ENCODE results near the gene C10orf67. TPM values are rescaled to one million over a fixed set of nuclear protein-coding genes. Genes with fewer than 3 reads are reported as not detected.

The C10orf67 gene
- total and polyA plus RNA-seq, 9 of the 15 experiments (the other 6 are each of a cell fraction or from before 2014, with no cell fraction given), result not detected

DNA sequence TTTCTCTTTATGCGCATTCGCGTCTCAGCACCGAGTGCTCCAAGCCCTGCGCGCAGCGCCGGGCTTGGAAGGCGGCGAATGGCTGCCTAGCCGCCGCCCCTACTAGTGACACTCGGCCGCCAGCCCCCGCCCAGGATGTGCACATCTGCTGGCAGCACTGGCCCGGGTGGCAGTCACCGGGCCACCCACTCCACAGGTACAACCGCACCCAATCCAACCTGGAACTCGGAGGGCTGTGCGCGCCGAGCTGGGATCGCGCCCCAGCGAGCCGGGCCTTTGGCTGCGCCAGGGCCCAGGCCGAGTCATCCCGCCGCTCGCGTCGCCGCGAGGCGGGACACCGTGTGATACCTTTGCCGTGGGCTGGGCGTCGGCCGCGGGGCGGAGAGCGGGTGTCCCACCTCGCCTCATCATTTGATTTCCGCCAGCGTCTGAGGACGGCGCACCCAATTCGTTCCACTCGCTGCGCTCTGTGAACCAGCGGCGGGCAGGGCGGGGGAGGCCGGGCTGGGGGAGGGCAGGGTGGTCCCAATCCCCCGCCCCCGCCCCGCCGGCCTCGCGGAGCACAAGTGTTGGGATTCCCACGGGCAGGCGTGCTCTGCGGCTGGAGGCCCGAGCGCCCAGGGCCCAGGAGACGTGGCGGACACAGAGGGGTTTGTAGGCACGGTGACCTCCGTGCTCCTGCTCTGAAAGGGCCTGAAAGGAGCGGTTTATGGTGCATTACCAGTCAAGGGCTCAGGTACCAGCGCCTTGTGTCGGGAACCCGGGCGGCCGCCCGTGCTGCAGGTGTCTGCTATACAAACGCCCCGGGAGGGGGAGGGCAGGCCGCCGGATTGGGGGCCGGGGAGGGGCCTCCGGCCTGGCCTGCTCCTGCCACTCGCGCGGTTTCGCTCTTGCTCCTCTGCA, 170.3 kb downstream of the C10orf67 start:
- Histone ChIP-seq H3K4me1 (replicated peaks in 1 of 2; ENCODE audit: control insufficient read depth in 2 of 2, insufficient read depth in 2 of 2, low read length in 2 of 2) (peaks cover 0 to 22% of the 10 kb centered on the region in 2 experiments; a peak in 2 of 5 replicates), H3K79me2 (ENCODE audit: control insufficient read depth, insufficient read depth, low read length) (no peaks in the 10 kb centered on the region), H3K4me2 (ENCODE audit: insufficient read depth, low read length) (no peak overlapping the region), H3K27ac (ENCODE audit: extremely low read depth, low read depth, low read length) (no peak overlapping the region), H3K9me3 (replicated peaks; ENCODE audit: control insufficient read depth, insufficient read depth, low read depth, low read length) (no peaks in the 10 kb centered on the region), H2AFZ (ENCODE audit: low read depth, low read length) (no peak overlapping the region), H3K36me3 (ENCODE audit: control insufficient read depth, insufficient read depth, low read length) (no peaks in the 10 kb centered on the region), H3K4me3 (no peak overlapping the region), H3K9ac (ENCODE audit: insufficient read depth in 1 of 2, low read depth in 2 of 2, low read length in 2 of 2) (no peak overlapping the region), H4K20me1 (replicated peaks; ENCODE audit: control insufficient read depth, insufficient read depth, low read length) (peaks cover 4% of the 10 kb centered on the region; the same call in 1 of the 2 replicates), H3K27me3 (ENCODE audit: control insufficient read depth in 2 of 2, insufficient read depth in 2 of 2, low read length in 2 of 2) (peaks cover 2 to 31% of the 10 kb centered on the region in 2 experiments), H3K9me1 (ENCODE audit: control insufficient read depth, insufficient read depth, low read length) (no peaks in the 10 kb centered on the region)
- ATAC-seq, result no peak
- no peak for TF ChIP-seq ZKSCAN1 (IDR thresholded peaks at IDR 0.05; ENCODE audit: low read depth, low read length)
- no peak for TF ChIP-seq BCL6 (CRISPR knock-in tag; IDR thresholded peaks at IDR 0.05)
- no peak for TF ChIP-seq ZNF134 (CRISPR knock-in tag; conservative IDR thresholded peaks at IDR 0.05)
- TF ChIP-seq BRCA1 (IDR thresholded peaks at IDR 0.05), result no peak
- no peak for TF ChIP-seq BRCA1 (CRISPR knock-in tag; IDR thresholded peaks at IDR 0.05)
- no peak for TF ChIP-seq ZNF3 (CRISPR knock-in tag; IDR thresholded peaks at IDR 0.05)
- TF ChIP-seq HMG20A (CRISPR knock-in tag; conservative IDR thresholded peaks at IDR 0.05), result no peak
- TF ChIP-seq POLR2A (conservative IDR thresholded peaks at IDR 0.05), result no peak
- TF ChIP-seq MECOM (CRISPR knock-in tag; IDR thresholded peaks at IDR 0.05), result no peak
- no peak for TF ChIP-seq ZNF253 (CRISPR knock-in tag; conservative IDR thresholded peaks at IDR 0.05)
- no peak for TF ChIP-seq CHD1 (IDR thresholded peaks at IDR 0.05; ENCODE audit: low read length)
- no peak for TF ChIP-seq ASH1L (IDR thresholded peaks at IDR 0.05; ENCODE audit: borderline replicate concordance, low read depth, partially characterized antibody)
- TF ChIP-seq SMARCA4 (IDR thresholded peaks at IDR 0.05), result no peak
- no peak for TF ChIP-seq PTRF (tag; IDR thresholded peaks at IDR 0.05)
- no peak for FAIRE-seq
- DNase-seq (ENCODE audit: extremely low read depth in 1 of 4, low spot score in 3 of 4), result no peak
- BruUV-seq (replicated peaks), result no TSS peak
- intact Hi-C loops (cut with micrococcal nuclease) (no loop called here), in situ Hi-C loops (cut with MboI) (loop anchor here (25.0 kb wide), 1 partner anchor 1338 kb away; no protein-coding TSS in a partner anchor)
- 37% methylated on average over 52 of the region's 88 CpGs for WGBS (ENCODE audit: insufficient coverage, low coverage, missing lambda C conversion rate)
- ChIA-PET CTCF (ENCODE audit: low intra/inter-chr PET ratio) (no interaction called here), POLR2A (no interaction called here)

Data from K562 (cell line).